Fibroblast of mammary gland (primary cell): ENCODE measurements around the gene TAOK1.
A peak's percentile ranks its signal among the peaks of the same experiment; 100 is the strongest.

Source experiments
- DNase-seq: peaks from one replicate; pipeline ENCODE4 v3.0.0-alpha.2; 2010; ENCODE audit warnings: low read depth
- H3K4me3 ChIP-seq: 2 replicates; pipeline ENCODE4 v1.5.1; 2011; ENCODE audit warnings: low read depth, mild to moderate bottlenecking, low read length, moderate library complexity; ENCODE audit not compliant: control insufficient read depth
- CTCF ChIP-seq: conservative IDR thresholded peaks from 2 replicates; pipeline ENCODE4 v1.5.1; 2011; ENCODE audit warnings: low read depth, low read length, inconsistent platforms; ENCODE audit not compliant: control insufficient read depth, insufficient read depth

Gene TAOK1

GRCh38 chr17:29433541-29433940, 43.4 kb downstream of the TAOK1 start:
- H3K4me3 ChIP-seq = no peak overlapping the region
- no peak for DNase-seq
- TF ChIP-seq CTCF = no peak

GRCh38 chr17:29434550-29434949, 44.4 kb downstream of the TAOK1 start:
- H3K4me3 ChIP-seq = no peak overlapping the region
- DNase-seq = no peak
- no peak for TF ChIP-seq CTCF

GRCh38 chr17:29442451-29442850, 52.3 kb downstream of the TAOK1 start:
- no peak overlapping the region for H3K4me3 ChIP-seq
- no peak for TF ChIP-seq CTCF
- DNase-seq = no peak

GRCh38 chr17:29443041-29443739, 53.0 kb downstream of the TAOK1 start:
- DNase-seq = no peak
- H3K4me3 ChIP-seq = no peak overlapping the region
- TF ChIP-seq CTCF = no peak

GRCh38 chr17:29444589-29444988, 54.4 kb downstream of the TAOK1 start:
- DNase-seq = peak; percentile 68

GRCh38 chr17:29445844-29446243, 55.7 kb downstream of the TAOK1 start:
- no peak for TF ChIP-seq CTCF
- no peak overlapping the region for H3K4me3 ChIP-seq
- no peak for DNase-seq

More at GRCh38 chr17:29444589-29444988, 54.4 kb downstream of the TAOK1 start:
- H3K4me3 ChIP-seq = no peak overlapping the region
- TF ChIP-seq CTCF = no peak
